ENCODE measurements around the gene NPAS3.

DNA sequence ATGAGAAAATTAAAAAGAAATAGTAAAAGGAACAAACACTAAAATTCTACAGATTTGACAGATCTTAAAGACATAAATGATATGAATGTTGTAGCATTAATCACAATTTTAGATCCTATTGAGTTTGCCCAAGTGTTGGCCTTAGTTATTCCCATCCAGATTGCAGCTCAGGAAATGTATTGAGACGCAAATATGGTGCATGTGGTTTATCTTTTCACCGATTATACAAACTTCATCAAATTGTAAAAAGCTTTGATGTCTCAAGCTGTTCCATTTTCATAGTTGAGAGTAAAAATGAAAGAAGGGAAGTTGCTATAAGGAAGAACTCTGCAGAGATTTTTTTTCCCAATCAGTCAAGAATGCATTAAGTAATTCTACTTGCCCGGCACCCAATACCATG, 683.8 kb downstream of the NPAS3 start:
- TF ChIP-seq POLR2AphosphoS5 (IDR thresholded peaks at IDR 0.05; ENCODE audit: borderline replicate concordance, low read depth, low read length) (no peak), EZH2 (IDR thresholded peaks at IDR 0.05) (no peak)
